Prostate gland (tissue), 2 donors: Measurements from ENCODE around the gene BPIFB2.

Source experiments
- POLR2AphosphoS5 ChIP-seq: sonication (generic); formaldehyde crosslinking; IDR thresholded peaks from one replicate; pipeline ENCODE4 v1.6.1; 2017; ENCODE audit warnings: antibody characterized with exemption
- TF ChIP-seq, protein P1 (sequence below), 4 experiments: fragments of 200-600 bp in 2 of 4; fragments of 450-650 bp in 2 of 4; sonication (generic) in 2 of 4; IDR thresholded peaks; 1 replicate in 3 of 4; 2 replicates in 1 of 4; pipeline ENCODE4 v1.5.1; 2016 to 2019; ENCODE audit warnings: antibody characterized with exemption in 4 of 4, mild to moderate bottlenecking in 2 of 4, moderate library complexity in 2 of 4

GRCh38 chr20:33010133-33010504 is 2.6 kb downstream of the BPIFB2 start:
- TF ChIP-seq, protein P1, sequence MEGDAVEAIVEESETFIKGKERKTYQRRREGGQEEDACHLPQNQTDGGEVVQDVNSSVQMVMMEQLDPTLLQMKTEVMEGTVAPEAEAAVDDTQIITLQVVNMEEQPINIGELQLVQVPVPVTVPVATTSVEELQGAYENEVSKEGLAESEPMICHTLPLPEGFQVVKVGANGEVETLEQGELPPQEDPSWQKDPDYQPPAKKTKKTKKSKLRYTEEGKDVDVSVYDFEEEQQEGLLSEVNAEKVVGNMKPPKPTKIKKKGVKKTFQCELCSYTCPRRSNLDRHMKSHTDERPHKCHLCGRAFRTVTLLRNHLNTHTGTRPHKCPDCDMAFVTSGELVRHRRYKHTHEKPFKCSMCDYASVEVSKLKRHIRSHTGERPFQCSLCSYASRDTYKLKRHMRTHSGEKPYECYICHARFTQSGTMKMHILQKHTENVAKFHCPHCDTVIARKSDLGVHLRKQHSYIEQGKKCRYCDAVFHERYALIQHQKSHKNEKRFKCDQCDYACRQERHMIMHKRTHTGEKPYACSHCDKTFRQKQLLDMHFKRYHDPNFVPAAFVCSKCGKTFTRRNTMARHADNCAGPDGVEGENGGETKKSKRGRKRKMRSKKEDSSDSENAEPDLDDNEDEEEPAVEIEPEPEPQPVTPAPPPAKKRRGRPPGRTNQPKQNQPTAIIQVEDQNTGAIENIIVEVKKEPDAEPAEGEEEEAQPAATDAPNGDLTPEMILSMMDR (IDR thresholded peaks at IDR 0.05), result no peak
- peak; percentile 75 for TF ChIP-seq POLR2AphosphoS5
